Neural cell (in vitro differentiated cells): ENCODE data around the gene NHERF2. TPM values are rescaled to one million over a fixed set of nuclear protein-coding genes. Genes with fewer than 3 reads are reported as not detected.

Experiments
- H2AFZ ChIP-seq: fragments of 200-600, 300-800 bp; sonication (generic), shearing (Covaris generic); 2 replicates; pipeline ENCODE4 v1.6.0; 2014; ENCODE audit warnings: low read depth, mild to moderate bottlenecking, antibody characterized with exemption, low read length, moderate library complexity
- H3F3A ChIP-seq: fragments of 200-600 bp; shearing (Covaris generic); 2 replicates; pipeline ENCODE4 v1.6.1; 2016; ENCODE audit warnings: mild to moderate bottlenecking, moderate library complexity, mixed read lengths, antibody characterized with exemption, low read length; ENCODE audit not compliant: insufficient read depth, poor library complexity, severe bottlenecking
- H3K27ac ChIP-seq: fragments of 200-600, 300-800 bp; sonication (generic), shearing (Covaris generic); 2 replicates; pipeline ENCODE4 v1.5.1; 2014; ENCODE audit warnings: mild to moderate bottlenecking, low read length, moderate library complexity
- H3K27me3 ChIP-seq: fragments of 300-800, 200-600 bp; sonication (generic), shearing (Covaris generic); 2 replicates; pipeline ENCODE4 v1.6.0; 2014; ENCODE audit warnings: mild to moderate bottlenecking, low read depth, low read length, moderate library complexity; ENCODE audit not compliant: insufficient read depth
- H3K36me3 ChIP-seq: fragments of 300-800, 200-600 bp; sonication (generic), shearing (Covaris generic); 2 replicates; pipeline ENCODE4 v1.5.1; 2014; ENCODE audit warnings: mild to moderate bottlenecking, antibody characterized with exemption, low read length, moderate library complexity; ENCODE audit not compliant: insufficient read depth
- H3K4me2 ChIP-seq: fragments of 300-800, 200-600 bp; sonication (generic), shearing (Covaris generic); 2 replicates; pipeline ENCODE4 v1.6.0; 2014; ENCODE audit warnings: mild to moderate bottlenecking, low read length
- H3K4me3 ChIP-seq: fragments of 300-800, 200-600 bp; sonication (generic), shearing (Covaris generic); 2 replicates; pipeline ENCODE4 v1.5.1; 2014; ENCODE audit warnings: mild to moderate bottlenecking, low read length, moderate library complexity
- H3K79me2 ChIP-seq: fragments of 200-600 bp; shearing (Covaris generic); replicated peaks from 2 replicates; pipeline ENCODE4 v1.6.0; 2014; ENCODE audit warnings: mild to moderate bottlenecking, low read length, moderate library complexity; ENCODE audit not compliant: insufficient read depth
- H3K9ac ChIP-seq: fragments of 300-800, 200-600 bp; sonication (generic), shearing (Covaris generic); 2 replicates; pipeline ENCODE4 v1.6.1; 2016; ENCODE audit warnings: mild to moderate bottlenecking, low read length, mixed read lengths
- H3K9me2 ChIP-seq: fragments of 200-600 bp; shearing (Covaris generic); 2 replicates; pipeline ENCODE4 v1.6.1; 2016; ENCODE audit warnings: mild to moderate bottlenecking, low read length, mixed read lengths; ENCODE audit not compliant: insufficient read depth
- H3K9me3 ChIP-seq: fragments of 200-600, 300-800 bp; sonication (generic), shearing (Covaris generic); 2 replicates; pipeline ENCODE4 v1.6.1; 2016; ENCODE audit warnings: mild to moderate bottlenecking, mixed run types, low read length, moderate library complexity, mixed read lengths
- H4K20me1 ChIP-seq: fragments of 200-600 bp; shearing (Covaris generic); 2 replicates; pipeline ENCODE4 v1.6.1; 2016; ENCODE audit warnings: mild to moderate bottlenecking, mixed run types; ENCODE audit not compliant: insufficient read depth
- EP300 ChIP-seq: fragments of 450-650 bp; conservative IDR thresholded peaks from 2 replicates; pipeline ENCODE4 v1.6.1; 2014; ENCODE audit warnings: antibody characterized with exemption, mild to moderate bottlenecking, moderate library complexity; ENCODE audit not compliant: poor library complexity, severe bottlenecking
- EZH2 ChIP-seq: fragments of 200-600, 300-800 bp; shearing (Covaris generic), sonication (generic); IDR thresholded peaks from 2 replicates; pipeline ENCODE4 v1.6.1; 2014; ENCODE audit warnings: antibody characterized with exemption, low read length, borderline replicate concordance, mild to moderate bottlenecking; ENCODE audit not compliant: insufficient read depth, poor library complexity, severe bottlenecking
- MXI1 ChIP-seq: fragments of 450-650 bp; conservative IDR thresholded peaks from 2 replicates; pipeline ENCODE4 v1.6.1; 2014; ENCODE audit warnings: antibody characterized with exemption, mild to moderate bottlenecking; ENCODE audit not compliant: poor library complexity, severe bottlenecking
- POLR2AphosphoS5 ChIP-seq: IDR thresholded peaks from 2 replicates; pipeline ENCODE4 v1.6.1; 2012
- RAD21 ChIP-seq: fragments of 450-650 bp; conservative IDR thresholded peaks from 2 replicates; pipeline ENCODE4 v1.6.1; 2014; ENCODE audit warnings: antibody characterized with exemption, mild to moderate bottlenecking, moderate library complexity
- SMC3 ChIP-seq: fragments of 450-650 bp; conservative IDR thresholded peaks from 2 replicates; pipeline ENCODE4 v1.6.1; 2014; ENCODE audit warnings: antibody characterized with exemption, mild to moderate bottlenecking, moderate library complexity; ENCODE audit not compliant: poor library complexity
- TAF1 ChIP-seq: IDR thresholded peaks from 2 replicates; pipeline ENCODE4 v1.6.1; 2012; ENCODE audit warnings: low read depth
- polyA plus RNA-seq: library from polyadenylated mRNA; depleted of rRNA; stranded (reverse); fragments of >200 nt; gene quantifications from 2 replicates; pipeline ENCODE4 v1.2.3, GENCODE V29; 2014
- TF ChIP-seq, protein P1 (sequence below): fragments of 450-650 bp; IDR thresholded peaks from 2 replicates; pipeline ENCODE4 v1.5.1; 2014; ENCODE audit warnings: antibody characterized with exemption, mild to moderate bottlenecking, moderate library complexity; ENCODE audit not compliant: poor library complexity, severe bottlenecking
- TF ChIP-seq, protein P2 (sequence below): IDR thresholded peaks from 2 replicates; pipeline ENCODE4 v1.6.1; 2012; ENCODE audit warnings: borderline replicate concordance

NHERF2 gene
- polyA plus RNA-seq, 1 donor from 2014 or later, result 3.4 TPM

DNA sequence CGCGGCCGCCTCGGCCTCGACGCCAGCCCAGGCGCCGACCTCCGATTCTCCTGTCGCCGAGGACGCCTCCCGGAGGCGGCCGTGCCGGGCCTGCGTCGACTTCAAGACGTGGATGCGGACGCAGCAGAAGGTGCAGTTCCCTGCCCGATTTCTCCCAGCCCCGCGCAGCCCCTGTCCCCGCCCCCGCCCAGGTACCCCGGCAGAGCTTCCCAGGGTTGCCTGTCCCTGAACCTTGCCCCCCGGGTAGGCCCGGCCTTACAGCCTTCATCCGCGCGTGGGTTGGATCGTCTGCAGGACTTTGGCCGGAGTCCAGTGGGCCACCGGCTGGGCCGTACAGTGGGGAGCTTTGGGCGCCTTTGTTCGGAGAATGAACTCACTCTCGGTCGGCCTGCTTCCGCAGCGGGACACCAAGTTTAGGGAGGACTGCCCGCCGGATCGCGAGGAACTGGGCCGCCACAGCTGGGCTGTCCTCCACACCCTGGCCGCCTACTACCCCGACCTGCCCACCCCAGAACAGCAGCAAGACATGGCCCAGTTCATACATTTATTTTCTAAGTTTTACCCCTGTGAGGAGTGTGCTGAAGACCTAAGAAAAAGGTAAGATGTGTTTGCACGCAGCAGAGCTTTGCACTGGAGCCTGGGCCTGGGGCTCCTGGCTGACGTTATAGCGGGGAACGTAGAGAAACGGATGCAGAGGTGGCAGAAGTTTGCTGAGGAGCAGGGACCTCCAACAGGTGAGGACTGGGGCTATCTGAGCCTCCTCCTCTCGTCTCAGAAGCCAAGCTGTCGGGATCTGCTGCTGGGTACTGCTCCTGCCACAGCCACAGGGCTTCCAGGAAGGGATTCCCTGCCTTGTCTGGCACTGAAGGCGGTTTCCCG, 42.1 kb upstream of the NHERF2 start:
- H3K4me3 ChIP-seq, result peak overlapping the region; percentile 99
- H3F3A ChIP-seq, result no peaks in the 10 kb centered on the region
- no peaks in the 10 kb centered on the region for H3K9me3 ChIP-seq
- peak overlapping the region; percentile 94 for H3K9ac ChIP-seq
- no peaks in the 10 kb centered on the region for H3K36me3 ChIP-seq
- peaks cover 21% of the 10 kb centered on the region for H3K27me3 ChIP-seq
- no peaks in the 10 kb centered on the region for H4K20me1 ChIP-seq
- TF ChIP-seq MXI1, result peak; percentile 4
- TF ChIP-seq, protein P1, sequence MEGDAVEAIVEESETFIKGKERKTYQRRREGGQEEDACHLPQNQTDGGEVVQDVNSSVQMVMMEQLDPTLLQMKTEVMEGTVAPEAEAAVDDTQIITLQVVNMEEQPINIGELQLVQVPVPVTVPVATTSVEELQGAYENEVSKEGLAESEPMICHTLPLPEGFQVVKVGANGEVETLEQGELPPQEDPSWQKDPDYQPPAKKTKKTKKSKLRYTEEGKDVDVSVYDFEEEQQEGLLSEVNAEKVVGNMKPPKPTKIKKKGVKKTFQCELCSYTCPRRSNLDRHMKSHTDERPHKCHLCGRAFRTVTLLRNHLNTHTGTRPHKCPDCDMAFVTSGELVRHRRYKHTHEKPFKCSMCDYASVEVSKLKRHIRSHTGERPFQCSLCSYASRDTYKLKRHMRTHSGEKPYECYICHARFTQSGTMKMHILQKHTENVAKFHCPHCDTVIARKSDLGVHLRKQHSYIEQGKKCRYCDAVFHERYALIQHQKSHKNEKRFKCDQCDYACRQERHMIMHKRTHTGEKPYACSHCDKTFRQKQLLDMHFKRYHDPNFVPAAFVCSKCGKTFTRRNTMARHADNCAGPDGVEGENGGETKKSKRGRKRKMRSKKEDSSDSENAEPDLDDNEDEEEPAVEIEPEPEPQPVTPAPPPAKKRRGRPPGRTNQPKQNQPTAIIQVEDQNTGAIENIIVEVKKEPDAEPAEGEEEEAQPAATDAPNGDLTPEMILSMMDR, result no peak
- no peaks in the 10 kb centered on the region for H3K79me2 ChIP-seq
- peak overlapping the region; percentile 97 for H3K4me2 ChIP-seq
- H2AFZ ChIP-seq, result no peak overlapping the region
- H3K27ac ChIP-seq, result peak overlapping the region; percentile 86
- no peaks in the 10 kb centered on the region for H3K9me2 ChIP-seq

DNA sequence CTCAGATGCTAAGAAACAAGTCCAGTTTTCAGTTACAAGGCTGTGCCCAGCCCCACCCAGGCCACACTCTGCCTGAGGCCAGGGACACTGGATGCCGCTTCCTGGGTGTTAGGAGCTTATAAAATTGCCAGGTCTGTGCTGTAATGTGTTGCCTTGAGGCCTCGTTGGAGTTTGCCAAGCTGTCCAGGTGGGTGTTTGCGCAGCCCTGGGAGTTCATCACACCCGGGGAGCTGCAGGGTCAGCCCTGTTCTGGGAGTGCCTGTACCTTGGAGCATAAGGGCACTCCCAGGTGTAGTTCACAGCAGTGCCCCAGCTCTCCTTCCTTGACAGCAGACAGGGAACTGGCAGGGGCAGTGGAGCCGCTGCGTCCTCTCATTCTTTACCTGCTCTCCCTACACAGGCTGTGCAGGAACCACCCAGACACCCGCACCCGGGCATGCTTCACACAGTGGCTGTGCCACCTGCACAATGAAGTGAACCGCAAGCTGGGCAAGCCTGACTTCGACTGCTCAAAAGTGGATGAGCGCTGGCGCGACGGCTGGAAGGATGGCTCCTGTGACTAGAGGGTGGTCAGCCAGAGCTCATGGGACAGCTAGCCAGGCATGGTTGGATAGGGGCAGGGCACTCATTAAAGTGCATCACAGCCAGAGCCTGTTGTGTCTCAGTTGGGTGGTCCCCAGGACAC, 41.1 kb upstream of the NHERF2 start:
- no peaks in the 10 kb centered on the region for H3K9me2 ChIP-seq
- peaks cover 16% of the 10 kb centered on the region for H3K27me3 ChIP-seq
- no peaks in the 10 kb centered on the region for H3K79me2 ChIP-seq
- no peaks in the 10 kb centered on the region for H3F3A ChIP-seq
- H2AFZ ChIP-seq, result no peak overlapping the region
- peak overlapping the region; percentile 99 for H3K4me3 ChIP-seq
- H3K27ac ChIP-seq, result no peak overlapping the region
- H3K4me2 ChIP-seq, result peak overlapping the region; percentile 97
- TF ChIP-seq TAF1 (no peak), EP300 (no peak), SMC3 (no peak), MXI1 (no peak), POLR2AphosphoS5 (no peak), RAD21 (no peak), EZH2 (no peak)
- TF ChIP-seq, protein P2, sequence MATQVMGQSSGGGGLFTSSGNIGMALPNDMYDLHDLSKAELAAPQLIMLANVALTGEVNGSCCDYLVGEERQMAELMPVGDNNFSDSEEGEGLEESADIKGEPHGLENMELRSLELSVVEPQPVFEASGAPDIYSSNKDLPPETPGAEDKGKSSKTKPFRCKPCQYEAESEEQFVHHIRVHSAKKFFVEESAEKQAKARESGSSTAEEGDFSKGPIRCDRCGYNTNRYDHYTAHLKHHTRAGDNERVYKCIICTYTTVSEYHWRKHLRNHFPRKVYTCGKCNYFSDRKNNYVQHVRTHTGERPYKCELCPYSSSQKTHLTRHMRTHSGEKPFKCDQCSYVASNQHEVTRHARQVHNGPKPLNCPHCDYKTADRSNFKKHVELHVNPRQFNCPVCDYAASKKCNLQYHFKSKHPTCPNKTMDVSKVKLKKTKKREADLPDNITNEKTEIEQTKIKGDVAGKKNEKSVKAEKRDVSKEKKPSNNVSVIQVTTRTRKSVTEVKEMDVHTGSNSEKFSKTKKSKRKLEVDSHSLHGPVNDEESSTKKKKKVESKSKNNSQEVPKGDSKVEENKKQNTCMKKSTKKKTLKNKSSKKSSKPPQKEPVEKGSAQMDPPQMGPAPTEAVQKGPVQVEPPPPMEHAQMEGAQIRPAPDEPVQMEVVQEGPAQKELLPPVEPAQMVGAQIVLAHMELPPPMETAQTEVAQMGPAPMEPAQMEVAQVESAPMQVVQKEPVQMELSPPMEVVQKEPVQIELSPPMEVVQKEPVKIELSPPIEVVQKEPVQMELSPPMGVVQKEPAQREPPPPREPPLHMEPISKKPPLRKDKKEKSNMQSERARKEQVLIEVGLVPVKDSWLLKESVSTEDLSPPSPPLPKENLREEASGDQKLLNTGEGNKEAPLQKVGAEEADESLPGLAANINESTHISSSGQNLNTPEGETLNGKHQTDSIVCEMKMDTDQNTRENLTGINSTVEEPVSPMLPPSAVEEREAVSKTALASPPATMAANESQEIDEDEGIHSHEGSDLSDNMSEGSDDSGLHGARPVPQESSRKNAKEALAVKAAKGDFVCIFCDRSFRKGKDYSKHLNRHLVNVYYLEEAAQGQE, result no peak
- TF ChIP-seq, protein P1, result no peak
- no peaks in the 10 kb centered on the region for H4K20me1 ChIP-seq
- no peaks in the 10 kb centered on the region for H3K9me3 ChIP-seq
- H3K36me3 ChIP-seq, result no peaks in the 10 kb centered on the region
- peak overlapping the region; percentile 94 for H3K9ac ChIP-seq
